PC-9 (cell line): ENCODE data around the gene CTAG1A.

Experiments used
- CTCF ChIP-seq: fragments of 200-600 bp; sonication (generic); conservative IDR thresholded peaks from 2 replicates; pipeline ENCODE4 v1.6.1; 2017; ENCODE audit warnings: mixed run types, antibody characterized with exemption, mild to moderate bottlenecking, moderate library complexity
- EZH2 ChIP-seq: fragments of 200-600 bp; sonication (generic); IDR thresholded peaks from 2 replicates; pipeline ENCODE4 v1.8.0; 2017; ENCODE audit warnings: antibody characterized with exemption, low read depth

- TF ChIP-seq CTCF (no peak), EZH2 (no peak)
These were observed 14.6 kb downstream of the CTAG1A start for GRCh38 chrX:154599531-154599930.
